ENCODE measurements around the gene DEPDC5.
A peak's percentile ranks its signal among the peaks of the same experiment; 100 is the strongest.

The DEPDC5 gene

DNA sequence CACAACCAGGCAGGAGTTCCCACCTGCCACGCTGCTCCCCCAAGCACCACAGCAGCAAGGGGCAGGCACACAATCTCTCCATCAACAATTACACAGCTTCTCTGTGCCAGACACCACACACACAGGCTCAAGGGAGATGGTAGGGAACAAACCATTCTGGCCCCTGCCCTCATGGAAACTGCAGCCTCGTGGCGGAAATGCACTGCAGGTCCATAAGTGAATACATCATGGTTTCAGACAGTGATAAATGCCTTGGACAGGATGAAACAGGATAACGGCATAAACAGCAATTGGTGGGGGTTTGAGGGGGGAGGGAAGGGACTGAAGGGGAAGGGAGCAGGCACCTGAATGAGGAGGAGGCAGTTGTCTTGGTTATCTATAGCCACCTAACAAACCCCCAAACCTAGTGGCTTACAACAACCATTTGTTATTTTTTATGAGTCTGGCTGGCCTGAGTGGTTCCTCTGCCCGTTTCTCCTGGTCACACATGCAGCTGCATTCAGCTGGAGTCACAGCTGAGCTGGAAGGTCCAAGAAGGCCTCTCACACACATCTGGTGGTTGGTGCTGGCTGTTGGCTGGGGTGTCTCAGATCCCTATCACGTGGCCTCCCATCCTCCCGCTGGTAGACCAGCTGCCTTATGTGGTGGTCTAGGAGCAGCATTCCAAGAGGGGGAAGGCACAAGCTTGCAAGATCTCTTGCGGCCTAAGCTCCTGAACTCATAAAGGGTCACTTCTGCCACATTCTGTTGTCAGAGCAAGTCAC lies 175.5 kb downstream of the DEPDC5 start:
- no peak for DNase-seq

DNA sequence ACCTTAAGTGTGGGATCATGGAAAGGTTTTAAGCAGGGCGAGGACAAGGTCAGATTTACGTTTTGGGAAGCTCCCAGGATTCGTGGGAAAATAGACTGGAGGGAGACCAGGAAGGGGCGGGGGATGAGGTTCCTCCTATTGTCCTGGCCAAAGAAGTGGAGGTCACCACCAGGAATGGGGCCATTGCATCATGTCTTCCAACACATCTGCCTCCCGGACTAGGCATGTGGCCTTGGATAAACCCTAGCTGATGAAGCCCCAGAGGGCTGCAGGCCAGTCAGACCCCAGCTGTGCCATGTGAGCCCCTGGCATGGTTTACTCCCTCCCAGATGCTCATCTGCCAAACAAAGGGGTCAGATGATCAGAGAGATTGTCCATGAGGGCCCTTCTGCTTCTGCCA lies 179.0 kb downstream of the DEPDC5 start:
- no peak for DNase-seq

DNA sequence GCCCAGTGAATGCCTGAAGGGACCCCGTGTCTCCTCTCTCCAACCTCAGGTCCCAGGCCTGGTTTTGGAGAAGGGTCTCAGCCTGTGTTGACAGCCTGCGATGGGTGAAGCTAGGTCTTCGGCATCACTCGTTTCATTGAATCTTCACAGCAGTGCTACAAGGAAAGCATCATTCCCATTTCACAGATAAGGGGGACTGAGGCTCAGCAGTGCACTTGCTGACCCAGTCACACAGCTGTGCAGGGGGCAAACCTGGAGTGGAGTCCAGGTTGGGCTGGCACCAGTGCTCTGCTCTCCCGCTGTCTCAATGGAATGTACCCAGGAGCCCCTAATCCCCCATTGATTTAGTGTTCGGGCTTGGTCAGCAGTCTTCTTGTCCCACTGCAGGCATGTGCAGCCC lies 179.6 kb downstream of the DEPDC5 start:
- no peak for DNase-seq

DNA sequence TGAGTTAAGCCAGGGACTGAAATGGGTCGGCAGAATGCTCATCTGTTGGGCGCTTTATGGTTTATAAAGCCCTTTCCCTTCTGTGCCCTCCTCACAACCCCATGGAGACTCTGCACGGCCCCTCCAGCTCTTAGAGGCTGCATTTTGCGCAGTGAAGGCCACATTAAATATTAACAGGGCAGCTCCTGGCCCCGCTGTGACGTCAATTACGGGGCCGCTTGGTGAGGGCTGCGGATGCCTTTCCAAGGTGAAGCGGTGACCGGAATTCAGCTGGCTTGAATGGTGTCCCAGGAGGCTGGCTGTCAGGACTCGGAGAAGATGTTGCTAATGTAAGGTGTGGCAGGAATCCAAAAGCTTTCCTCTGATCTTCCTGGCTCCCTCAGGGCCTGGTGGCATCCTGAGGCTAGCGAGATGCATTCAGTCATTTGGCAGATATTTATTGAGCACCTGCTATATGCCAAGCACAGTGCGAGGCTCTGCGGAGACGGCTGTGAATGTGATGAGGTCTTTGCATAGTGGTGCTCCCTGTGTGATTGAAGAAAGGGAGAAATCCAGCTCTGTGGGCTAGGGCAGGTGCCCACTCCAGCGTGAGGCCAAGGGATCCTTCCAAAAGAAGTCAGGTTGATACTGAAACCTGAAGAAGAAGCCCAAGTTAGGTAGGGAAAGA lies 180.1 kb downstream of the DEPDC5 start:
- no peak for DNase-seq

DNA sequence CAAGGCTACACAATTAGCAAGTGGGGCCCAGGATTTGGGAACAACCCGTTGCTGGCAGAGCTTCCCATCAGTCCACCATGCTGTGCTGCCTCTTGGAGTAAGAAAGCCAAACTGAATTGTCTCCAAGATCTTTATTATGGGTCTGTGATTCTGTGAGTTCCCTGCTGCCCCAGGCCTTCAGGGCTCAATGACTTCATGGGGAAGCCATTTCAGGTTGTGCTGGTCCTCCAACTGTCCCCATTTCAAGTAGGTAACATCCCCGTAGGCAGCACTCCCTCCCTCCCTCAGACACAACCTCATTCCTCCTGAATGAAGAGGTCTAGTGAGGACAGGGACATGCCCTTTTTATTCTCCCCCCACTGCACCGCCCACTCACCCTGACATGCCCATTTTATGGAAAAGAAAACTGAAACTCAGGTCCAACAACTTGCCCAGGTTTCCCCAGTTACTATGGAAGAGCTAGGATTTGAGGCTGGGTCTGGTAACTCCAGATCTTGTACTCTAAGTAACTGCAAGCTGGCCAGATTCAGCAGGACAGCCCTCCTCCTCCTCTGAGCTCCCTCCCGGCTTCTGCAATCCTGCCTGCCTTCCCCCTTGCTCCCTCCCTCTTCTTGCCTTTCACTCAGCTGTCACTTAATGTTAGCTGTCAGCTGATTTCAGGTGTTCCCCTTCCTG lies 182.3 kb downstream of the DEPDC5 start:
- no peak for DNase-seq

DNA sequence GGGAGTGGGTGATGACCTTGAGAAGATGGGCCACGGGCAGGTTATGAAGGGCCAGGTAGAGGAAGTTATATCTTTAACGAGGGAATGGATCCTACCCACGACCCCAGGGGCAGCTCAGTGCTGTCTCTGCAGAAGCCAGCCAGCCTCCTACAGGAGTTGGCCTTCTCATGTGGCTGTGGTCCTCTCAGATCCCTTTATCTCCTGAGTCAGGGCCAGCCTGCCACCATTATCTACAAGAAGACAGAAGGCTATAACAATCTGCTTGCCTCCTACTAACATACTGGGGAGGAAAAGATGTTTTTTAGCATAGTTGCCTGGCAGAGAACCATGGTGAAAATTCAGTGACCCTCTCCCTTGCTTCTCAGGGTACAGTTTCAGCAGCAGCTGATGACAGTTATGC lies 183.5 kb downstream of the DEPDC5 start:
- DNase-seq = no peak

DNA sequence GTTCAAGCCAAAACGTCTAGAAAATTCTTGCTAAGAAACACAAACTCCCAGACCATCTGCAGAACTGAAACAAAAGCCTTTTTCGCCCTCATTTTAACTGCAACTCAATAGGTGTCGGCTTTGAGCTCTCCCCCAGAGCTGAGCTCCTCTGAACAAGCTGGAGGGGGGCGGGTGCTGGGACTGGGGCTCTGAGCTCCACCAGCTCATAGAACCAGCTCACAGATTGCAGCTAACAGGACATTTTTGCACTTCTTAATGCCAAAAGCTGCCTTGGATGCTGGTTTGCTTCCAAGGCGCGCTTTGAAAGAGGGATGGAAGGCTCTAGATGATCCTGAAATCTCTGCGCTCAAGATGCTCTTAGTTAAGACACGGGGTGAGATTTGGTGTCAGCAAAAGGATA lies 184.5 kb downstream of the DEPDC5 start:
- no peak for DNase-seq

DNA sequence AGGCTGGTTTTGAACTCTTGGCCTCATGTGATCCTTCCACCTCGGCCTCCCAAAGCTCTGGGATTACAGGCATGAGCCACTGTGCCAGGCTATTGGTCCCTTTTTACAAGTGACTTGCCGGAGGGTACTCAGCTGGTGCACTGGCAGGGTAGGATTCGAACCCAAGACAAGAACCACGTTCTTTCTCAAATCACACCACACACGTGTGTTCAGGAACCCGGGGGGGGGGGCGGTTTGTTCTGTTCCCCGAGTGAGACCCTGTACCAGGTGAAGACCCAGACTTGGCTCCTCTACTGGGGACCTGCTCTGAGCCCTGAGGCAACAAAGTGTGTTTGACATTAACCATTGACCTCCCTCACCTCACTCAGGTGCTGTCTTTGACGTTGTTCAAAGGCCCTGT lies 186.7 kb downstream of the DEPDC5 start:
- DNase-seq = no peak

DNA sequence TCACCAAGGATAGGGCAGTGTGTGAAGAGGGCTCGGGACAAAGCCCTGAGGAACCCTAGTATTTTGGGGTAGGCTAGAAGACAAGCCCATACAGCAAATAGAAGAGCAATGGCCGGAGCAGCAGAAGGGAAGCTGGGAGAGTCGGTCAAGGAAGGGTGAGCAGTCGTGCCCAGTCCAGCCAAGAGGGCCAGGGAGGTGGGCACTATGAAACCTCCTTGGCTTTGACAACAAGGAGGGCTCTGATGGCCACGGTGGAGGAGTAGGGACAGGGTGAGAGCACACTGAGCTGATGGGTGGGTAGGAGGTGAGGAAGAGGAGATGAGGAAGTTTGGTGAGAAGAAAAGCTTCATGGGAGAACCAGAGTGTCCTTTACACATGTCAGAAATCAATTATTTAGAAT lies 188.3 kb downstream of the DEPDC5 start:
- no peak for DNase-seq

DNA sequence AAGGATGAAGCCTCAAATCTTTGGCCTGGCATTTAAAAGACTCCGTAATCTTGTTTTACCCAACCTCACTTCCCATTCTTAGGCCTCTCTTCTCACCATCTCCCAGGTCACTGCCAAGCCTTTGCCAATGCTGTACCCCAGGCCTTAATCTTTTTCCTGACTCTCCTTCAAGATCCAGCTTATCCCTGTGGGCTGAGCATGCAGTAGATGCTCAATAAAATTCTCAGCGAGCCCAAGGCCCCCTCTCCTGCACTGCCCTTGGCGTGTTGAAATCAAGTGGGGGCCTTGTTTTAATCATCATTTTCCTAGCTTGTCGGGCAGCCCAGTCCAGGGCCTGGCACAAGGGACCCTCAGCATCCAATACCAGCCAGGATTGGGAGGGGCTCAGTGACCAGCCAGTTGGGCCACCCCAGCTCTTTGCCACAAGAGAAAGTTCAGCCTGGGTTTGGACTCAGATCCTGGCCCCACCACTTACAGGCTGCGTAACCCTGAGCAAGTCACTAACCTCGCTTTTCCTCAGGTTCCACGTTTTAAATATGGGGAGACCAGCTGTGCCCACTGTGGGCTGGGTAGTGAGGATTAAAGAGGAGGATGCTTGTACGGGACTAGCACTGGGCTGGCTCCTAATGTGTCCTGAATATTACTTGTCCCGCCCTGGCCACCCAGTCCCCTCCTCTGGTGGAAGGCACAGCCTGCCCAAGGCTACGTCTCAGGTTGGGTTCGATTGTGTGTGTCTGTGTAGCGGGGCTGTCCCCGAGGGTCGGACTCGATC lies 189.6 kb downstream of the DEPDC5 start:
- no peak for DNase-seq

DNA sequence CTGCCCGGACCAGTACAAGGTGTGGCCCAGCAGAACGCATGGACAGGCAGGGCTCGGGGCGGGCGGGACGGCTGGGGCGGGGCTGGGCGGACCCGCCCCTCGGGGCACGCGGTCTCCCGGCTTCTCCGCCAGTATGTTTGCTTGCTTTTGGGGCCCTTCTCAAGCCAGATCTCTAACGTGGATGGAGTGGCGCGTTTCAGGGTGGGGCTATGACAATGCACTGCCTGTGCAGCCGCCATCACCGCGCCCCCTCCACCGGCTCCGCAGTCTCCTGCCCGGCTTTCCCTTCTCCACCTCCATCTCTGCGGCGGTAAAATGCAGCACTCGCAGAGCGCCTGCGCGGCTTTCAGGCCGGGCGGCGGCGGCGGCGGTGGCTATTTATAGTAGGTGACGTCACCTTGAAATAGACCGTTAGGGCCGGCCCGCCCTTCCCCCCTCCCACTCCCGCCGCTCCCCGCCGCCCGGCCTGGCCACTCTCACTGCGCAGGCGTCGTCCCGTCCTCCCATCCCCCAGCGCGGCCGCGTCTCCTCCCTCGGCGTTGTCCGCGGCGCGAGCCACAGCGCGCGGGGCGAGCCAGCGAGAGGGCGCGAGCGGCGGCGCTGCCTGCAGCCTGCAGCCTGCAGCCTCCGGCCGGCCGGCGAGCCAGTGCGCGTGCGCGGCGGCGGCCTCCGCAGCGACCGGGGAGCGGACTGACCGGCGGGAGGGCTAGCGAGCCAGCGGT lies 190.3 kb downstream of the DEPDC5 start, which contains the start of gene YWHAH:
TSS of gene YWHAH (plus strand) at position 558 of the 722 bp plus-strand sequence. CDS start 199 bp downstream, outside the sequence.
- DNase-seq = peak; percentile 76 to 93

DNA sequence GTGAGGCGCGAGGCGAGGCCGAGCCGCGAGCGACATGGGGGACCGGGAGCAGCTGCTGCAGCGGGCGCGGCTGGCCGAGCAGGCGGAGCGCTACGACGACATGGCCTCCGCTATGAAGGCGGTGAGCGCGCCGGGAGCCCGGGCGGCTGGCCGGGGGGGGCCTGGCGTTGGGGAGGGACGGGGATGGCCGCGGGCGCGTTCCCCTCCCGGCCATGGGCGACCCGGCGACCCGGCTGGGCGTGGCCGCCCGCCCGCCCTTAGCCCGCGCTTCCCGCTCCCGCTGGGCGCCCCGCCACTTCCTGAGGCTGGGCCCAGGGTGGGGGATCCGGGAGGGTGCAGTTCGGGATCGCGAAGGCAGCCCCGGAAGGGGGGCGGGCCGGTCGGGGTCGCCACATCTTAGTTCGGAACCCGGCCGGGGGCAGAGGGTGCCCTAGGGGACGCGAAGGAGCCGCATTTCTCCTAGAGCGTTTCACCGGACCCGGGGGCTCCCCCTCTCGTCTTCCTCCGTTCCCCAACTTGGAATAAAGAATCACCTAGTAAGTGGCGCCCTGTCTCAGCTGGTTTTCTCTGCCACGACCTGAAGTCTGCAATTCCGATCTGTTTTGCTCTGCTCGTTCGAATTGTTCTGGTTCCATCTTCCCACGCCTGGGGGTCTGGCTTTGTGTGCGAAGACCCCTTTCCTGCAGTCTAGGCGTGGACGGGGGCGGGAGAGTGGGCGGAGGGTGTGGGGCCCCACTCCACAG lies 191.1 kb downstream of the DEPDC5 start:
- peak in 1 of 2 experiments; percentile 46 for DNase-seq

DNA sequence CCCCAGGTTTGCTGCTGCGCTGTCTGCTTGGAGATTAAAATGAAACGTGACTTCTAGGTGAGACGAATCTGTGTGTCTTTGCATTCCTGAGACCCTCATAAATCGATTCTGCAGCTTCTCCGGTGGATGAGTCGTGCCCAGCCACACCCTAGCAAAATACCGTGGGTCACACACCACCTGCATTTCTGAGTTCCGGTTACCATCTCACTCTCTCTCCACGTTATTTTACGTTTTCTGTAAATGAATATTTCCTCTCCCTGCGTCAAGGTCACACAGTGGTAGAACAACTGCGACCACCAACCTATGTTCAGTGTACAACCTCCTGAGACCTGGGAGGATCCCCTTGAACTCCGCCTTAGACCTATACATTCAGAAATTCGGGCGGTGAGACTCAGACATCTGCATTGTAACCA lies 191.6 kb downstream of the DEPDC5 start:
- peak in 1 of 2 experiments; percentile 14 for DNase-seq

DNA sequence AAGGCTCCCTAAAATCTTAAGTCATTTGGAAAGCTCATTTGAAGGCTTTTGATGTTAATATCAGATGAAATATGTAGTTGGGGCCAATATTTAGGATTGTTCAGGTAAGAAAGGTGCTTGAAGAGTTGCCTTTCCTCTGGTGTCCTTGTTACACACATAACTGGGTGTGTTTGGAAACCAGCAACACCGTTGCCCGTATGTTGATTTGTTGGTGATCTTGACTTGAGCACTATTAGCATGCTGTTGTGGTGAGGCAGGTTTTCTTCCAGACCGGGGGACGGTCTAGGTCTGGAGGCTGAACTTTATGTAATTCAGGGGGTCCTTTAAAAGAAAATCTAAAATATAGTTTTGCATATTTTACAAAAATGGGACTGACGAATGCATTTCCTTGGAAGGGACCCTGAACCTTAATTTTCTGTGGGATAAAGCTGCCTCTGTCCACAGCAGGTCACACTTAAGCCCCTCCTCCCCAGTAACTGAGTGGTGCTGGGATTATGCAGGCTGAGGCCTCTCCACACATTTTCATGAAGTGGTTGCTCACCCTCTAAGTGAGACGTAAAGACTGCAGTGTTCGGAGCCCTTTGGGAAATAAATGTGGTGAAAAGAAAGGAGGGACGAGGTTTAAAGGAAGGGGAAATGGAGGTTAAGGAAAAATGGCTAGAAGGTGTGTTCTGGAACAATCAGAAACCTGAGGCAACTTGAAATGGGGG lies 192.3 kb downstream of the DEPDC5 start:
- peak in 1 of 2 experiments; percentile 31 for DNase-seq

DNA sequence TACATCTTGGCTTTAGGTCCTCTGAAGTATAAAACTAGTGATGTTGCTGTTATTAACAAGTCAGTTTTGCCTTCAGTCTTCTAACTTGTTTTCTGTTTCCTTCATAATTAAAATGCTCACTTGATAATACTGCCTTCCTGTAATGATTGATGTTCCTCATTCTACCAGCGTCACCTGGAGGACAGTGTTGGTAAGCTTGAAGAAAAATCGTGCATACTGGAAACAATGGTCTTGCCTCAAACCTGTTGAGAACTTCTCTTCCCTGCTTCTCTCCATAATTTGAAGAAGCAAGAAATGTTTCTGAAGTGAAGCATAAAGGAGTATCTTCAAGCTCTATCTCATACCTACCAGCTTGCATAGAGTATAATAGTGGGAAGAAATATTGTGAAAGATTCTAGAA lies 193.5 kb downstream of the DEPDC5 start:
- DNase-seq = peak in 1 of 2 experiments; percentile 38

DNA sequence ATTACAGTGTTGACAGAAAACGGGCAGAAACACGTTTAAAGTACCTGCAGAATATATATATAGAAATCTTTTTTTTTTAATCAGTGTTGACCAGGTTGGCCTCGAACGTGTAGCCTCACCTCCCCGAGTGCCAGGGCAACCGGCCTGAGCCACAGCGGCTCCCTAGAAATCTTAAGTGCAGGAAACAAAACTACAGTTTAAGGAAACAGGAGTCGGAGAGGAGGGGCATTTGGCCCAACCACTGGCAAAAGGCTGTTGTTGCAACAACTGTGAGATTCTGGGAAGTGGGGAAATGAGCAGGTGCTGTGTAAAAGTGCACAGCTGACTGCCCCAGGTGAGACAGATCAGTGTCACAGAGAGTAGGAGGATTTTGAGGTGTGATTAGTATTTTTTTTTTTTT lies 194.2 kb downstream of the DEPDC5 start:
- DNase-seq = no peak

DNA sequence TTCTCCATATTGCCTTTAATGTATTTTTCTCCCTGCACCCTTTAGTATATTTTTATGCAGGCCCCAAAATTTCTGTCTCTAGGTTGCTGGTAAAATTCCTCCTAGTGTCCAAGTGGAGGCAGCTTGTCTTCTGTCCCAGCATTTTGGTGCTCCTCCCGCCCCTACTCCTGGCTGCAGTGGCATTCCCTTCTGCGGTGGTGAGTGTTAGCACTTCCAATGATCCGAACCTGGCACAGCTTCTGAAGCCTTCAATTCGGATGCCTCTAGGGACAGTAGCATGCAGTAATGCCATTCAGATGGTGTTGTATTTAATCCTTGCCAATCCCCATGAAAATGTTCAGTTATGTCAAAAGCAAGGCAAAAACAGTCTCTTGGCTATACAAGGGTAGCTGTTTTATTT lies 196.4 kb downstream of the DEPDC5 start:
- DNase-seq = no peak

DNA sequence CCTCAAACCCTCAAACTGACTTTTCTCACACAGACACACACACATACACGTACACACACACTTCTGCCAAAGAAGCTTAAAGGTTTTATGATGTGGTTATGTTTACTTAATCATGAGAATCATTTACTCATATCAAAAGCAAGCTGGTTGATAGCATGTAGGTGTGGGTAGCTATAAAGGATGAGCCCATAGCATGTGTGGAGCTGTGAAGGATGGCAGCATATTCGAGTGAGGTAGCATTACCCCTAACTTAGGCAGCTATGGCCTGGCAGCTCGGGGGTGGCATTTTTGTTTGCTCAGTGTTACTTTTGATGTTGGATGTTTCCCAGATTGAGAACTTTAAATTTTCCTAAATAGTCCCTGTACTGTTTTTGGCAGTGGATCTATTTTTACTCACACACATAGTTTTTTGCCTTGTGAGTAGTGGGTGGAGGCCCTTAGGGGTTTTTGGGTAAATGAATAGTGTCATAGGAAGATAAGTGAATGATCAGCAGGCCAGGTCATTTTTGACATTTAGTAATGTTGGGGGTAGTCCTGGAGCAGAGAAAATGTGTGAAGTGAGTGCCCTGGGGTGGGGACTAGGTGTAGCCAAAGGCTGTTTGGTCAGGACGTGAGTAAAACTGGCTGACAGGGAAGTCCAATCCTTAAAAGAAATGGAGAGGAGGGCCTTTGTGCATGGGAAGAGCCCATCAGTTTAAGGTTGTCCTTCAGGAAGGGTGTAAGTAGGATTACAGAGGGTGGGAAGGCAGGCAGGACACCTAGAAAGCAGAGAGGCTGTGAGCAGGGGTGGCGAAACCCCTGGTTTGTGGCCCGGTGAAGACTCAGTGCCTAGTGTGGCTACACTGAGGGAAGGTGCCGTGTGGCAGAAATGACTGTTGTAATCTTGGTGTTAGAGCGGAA lies 197.6 kb downstream of the DEPDC5 start:
- DNase-seq = no peak

DNA sequence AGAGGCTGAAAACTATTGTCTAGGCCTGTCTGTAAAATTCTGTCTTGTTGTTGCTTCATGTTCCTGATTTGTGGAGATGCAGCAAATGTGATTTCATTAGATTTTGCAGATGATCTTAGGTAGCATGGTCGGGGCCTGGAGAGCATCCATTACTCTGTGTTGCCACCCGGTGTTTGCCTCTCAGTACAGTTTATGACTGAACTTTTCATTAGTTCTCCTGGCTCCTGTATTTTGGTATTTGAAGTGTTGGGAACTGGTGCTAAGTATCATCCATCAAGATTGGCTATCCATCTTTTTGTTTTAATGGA lies 198.2 kb downstream of the DEPDC5 start:
- DNase-seq = no peak

DNA sequence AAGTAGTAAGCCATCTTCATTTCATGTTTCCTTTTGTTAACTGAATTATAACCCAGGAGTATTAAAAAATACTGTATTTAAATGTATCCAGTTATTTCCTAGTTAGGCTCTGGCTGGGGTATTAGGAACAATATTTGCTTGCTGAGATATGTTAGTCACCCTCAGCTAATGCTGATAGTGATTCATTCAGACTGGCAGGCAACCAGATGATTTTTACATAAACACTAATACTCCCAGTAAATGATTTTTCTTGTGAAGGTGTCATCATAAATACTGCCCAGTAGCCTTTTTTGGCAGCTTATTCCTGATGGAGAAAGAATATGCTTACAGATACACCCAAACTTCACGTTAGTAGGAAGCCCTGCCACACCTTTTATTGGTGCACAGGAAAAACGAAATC lies 198.7 kb downstream of the DEPDC5 start:
- DNase-seq = no peak
